ENCODE results near the gene SRRM4.
"Not testable (repeated sequence)": the region's sequence is repeated elsewhere in the genome, so short reads cannot be mapped to it uniquely, and the experiment has no call there.

SRRM4 gene

DNA sequence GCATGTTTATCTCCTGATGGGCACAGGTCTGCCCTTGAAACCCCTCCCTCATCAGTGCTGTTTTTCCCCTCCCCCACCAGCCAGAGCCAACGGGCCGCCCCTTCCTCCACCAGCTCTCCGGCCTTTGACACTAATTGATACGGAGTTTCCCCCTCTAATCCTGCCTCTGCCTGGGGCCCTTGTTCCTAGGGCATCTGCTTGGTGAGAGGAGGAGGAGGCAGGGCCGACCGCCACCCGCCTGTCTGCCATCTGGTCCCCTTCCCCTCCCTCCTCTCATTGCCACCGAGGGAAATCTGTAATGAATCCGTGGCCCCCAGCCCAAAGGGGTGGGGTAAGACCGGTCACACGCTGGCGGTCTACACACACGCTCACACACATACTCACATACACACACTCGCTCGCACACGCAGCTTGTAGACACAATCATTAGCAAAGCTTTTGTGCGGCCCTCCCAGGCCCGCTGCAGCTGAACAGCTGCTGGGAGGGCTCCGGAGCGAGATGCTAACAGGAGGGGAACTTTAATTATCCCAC, 27.4 kb downstream of the SRRM4 start:
- no peak for DNase-seq

DNA sequence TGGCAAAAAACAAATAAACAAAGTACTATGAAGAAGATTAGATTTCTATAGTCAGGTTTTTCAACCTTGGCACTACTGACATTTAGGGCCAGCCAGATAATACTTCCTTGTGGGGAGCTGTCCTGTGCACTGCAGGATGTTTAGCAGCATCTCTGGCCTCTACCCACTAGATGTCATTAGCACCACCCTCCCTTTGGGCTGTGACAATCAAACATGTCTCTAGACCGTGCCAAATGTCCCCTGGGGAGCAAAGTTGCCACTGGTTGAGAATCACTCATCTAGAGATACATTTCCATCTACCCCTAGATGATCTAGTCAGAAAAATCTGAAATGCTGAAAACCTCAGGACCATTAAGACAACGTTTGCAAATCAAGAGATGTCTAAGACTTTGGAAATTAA, 29.9 kb downstream of the SRRM4 start:
- no peak for DNase-seq

DNA sequence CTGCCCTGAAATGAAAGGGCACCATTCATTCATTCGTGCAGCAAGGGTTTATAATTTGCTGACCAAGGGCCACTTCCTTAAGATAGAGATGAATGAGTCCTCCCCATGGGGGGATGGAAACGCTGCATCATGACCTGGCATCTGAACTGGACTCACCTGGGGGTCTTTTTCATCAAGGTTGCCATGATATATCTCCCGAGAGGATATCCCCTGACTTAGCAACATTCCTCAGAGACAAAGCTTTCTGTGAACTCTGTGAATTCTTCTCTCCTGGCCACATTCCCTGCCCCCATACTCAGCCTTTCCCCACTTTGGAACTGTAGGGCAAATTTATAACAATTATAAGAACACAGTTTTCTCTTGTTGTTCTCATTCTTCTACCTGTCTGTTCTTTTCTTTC, 30.8 kb downstream of the SRRM4 start:
- no peak for DNase-seq

DNA sequence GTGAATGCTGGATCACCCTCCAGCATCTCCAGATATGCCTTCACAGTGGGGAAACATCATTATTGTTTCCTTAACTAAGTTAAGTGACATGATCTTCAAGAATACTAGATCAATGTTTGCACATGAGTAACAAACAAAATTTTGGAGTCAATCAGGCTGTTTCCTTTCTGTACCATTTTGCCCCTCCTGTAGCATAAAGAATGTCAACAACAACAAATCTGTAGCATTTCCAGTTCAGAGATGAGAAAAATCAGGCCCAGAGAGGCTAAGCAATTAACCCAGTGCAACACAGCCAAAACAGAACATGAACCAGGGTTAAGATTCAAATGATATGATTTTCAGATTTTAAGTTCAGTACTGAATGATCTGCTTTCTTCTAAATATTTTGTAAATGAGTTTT, 31.7 kb downstream of the SRRM4 start:
- DNase-seq = no peak

DNA sequence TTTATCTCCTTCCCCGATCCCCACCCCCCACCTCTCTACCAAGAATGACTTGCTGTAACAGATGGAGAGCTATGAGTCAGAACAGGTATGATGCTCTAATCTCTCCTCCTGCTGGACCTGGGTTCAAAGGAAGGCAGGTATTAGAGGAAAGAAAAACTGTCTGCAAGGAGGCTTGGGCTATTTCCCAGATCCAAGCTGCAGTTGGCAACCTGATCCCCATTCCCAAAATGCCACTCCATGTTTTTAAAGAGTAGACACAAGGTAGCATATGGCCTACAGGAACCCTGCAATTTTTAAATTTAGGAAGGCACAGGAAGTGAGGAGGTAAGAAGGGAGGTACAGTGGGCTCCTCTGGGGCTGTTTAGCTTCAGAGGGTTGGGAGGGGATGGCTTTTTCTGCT, 33.0 kb downstream of the SRRM4 start:
- DNase-seq = no peak

DNA sequence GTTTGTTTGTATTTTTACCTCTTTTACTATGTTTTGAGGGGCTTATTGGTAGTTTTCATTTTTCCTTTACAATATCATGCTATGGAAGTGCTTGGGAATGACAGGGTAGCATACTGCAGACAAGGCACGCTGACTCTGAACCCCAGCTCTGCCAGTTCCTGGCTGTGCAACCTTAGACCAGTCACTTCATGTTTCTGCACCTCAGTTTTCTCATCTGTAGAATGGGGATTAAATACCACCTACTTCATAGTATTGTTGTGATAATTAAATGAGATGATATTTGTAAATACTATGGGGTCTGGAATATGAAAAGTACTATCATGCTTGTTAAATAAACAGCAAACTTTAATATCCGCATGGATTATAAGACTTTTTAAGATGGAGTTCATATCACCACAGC, 35.4 kb downstream of the SRRM4 start:
- DNase-seq = no peak

DNA sequence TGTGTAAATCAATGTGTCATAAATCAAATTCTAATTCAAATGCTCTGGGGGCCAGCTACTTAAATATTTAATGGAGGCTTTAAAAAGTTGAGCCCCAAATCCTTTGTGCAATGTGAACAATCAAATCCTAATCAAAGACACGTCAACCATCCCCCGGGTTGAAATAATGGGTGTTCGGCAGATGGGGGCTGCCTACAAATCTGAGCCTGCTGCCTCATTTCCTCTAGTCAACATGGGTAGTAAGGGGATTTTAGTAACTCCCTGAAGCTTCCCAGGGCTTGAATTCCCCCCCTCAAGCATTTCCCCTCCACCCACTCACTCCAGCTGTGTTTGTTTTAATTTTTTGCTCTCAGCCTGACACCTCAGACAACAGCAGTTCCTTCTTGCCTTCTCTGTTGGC, 37.8 kb downstream of the SRRM4 start:
- DNase-seq = no peak

DNA sequence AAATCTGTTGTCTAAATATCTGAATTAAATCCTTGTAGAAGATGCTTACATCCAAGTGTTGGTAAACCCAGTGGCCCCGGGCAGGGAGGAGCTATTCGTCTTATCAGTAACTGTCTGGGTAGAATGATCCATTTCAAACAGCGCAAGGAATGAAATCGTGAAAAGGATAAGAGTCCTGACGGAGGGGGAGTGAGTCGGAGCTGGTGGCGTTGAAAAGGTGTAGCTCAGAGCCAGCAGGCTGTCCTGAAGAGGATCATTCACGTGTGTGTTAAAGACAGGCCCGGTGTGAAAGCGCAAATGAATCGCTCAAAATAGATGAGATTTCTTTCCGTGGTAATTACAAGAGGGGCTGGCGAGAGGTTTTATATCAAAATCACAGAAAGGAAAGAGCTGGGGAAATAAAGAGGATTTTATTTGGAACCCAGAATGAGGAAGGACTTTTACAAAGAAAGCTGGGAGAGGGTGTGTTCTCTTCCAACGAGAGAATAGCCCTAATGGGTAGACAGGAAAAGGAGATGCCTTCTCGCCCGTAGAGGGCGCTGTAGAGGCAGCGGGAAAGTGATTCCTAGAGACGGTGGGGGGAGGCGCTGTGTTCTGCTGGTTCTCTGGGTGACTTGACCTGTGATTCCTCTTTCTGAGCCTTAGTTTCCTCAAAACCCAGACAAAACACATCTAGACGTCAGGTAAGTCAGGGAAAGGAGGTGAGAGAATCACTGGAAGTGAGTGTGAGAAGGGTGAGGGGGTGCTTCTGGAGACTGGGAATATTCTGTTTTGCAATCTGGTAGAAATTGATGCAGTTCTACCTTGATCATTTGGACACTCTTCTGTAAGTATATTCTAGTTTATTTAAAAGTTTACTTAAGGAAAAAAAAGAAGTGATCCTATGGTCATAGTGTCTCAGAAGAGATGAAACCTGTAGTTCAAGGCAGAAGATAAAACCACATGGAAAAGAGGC, 39.3 kb downstream of the SRRM4 start:
- DNase-seq = no peak

DNA sequence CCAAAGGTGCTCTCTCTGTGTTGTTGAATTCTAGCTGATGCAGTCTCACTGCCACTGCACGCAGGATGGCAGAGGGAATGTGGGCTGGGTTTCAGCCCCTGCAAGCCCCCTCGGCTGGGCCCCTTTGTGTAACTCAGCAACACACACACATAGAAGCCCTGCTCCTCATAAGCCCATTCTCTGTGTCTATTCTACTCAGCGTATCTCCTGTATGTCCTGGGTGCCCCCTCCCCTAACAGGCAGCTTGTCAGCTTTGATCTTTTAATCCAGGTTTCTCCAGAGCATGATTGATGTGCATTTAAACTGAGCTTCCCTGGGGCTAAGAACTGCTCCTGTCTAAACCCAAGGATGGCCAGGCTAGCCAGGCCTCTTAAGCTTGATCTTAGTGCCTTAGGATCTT, 43.0 kb downstream of the SRRM4 start:
- no peak for DNase-seq

DNA sequence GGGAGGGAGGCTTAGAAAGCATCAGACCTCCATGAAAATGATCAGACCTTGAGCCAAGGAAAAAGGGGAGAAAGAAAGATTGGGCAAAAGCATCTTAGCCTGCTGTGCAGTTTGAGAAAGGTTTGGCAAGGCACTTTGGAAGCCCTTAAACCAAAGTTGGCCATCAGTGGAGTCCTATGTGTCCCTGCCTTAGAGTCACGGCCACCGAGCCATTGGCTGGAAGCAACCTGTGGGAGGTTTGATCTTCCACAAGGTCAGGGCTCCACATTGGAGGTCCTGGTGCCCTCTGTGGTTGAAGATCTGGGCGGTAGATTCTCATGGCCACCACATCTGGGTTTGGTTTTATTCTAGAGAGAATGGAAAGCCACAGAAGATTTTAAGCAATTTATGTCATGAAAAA, 44.4 kb downstream of the SRRM4 start:
- no peak for DNase-seq

DNA sequence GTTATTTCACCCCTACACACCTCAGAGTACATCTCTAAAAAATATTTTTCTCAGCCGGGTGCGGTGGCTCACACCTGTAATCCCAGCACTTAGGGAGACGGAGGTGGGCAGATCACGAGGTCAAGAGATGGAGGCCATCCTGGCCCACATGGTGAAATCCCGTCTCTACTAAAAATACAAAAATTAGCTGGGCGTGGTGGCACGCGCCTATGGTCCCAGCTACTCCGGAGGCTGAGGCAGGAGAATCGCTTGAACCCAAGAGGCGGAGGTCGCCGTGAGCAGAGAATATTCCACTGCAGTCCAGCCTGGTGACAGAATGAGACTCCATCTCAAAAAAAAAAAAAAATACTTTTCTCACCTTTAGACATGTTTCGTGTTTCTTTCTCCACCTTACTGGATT, 52.0 kb downstream of the SRRM4 start:
- DNase-seq = not testable (repeated sequence)

DNA sequence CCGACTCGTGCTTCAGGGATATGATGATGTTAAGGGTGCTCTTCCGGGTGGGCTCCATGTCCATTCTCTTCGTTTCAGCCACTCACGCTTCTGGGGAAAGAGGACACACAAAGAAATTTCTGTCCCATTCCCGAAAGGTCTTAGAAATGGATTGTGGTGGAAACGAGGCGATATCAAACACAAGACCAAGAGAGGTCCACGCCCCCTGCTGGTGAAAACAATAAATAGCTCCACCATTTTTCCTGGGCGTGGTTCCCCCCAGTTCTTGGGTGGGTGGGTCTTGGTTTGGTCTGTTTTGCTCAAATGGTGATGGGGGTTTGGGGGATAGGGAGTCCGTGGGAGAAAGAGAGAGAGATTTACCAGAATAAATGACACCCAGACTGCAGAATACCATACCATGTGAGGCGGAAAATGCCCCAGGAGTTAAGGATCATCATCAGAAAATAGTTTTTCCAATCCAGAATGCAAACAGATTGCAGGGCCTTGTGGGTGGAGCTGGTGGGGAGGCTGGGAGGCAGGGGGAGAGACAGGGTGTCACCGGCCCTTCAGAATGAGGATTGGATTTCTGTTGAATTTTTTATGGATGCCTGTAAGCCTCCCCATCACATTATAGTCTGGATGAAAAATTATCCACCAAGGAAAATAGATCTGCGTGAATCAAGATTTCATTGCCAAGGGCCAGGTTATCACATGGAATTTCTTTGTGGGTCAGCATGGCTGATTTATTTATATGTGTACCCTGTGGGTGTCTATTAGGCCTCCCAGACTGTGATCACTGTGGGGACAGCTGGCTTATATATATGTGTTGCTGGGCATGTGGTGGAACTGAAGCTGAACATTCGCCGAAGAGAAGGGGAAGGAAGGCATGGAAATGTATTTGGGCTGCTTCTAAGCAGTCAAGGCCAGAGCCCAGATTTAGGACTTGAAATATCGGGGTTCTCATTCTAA, 55.8 kb downstream of the SRRM4 start:
- no peak for DNase-seq

DNA sequence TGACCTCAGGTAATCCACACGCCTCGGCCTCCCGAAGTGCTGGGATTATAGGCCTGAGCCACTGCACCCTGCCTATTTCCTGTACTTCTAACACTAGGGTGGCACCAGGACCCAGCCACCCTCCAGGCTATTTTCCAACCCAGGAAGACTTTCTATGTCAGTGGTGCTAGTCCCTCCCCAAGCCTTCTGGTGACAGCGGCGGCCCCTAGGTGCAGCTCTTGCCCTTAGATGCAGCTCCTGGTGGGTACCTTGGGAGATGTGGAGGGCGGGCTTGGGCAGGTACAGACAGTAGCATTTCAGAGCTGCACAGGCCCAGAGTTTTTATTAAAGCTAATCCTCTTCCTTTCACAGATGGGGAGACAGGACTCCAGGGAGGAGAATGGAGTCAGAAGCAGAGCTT, 62.8 kb downstream of the SRRM4 start:
- no peak for DNase-seq

DNA sequence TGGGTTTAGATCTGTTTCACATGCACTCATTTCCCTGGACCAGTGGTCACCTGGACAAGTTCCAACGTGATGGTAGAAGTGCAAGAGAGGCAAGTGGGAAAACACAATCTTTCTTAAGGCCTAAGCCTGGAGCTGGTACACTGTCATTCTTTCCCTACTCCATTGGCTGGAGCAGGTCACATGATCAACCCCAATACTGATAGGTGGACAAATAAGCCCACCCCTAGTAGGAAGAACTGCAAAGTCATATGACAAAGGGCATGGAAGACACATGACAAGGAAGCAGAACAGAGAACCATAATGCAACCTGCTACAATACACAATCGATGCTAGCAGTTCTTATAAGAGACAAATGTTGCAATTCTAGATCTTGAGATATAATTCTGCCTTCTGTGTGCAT, 66.3 kb downstream of the SRRM4 start:
- no peak for DNase-seq

DNA sequence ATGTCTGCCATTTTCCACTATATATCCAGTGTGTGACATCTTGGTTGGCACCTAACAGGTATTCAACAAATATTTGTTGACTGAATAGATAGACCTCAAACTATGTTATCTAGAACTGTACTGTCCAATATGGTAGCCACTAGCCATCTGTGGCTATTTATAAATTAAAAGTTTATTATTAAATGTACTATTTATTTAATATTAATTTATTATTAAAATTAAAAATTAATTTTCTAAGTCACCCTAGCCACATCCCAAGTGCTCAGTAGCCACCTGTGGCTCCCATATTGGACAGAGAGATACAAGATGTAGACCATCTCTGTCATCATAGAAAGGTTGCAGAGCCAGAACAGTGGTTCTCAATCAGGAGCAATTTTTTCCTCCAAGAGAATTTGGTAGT, 69.3 kb downstream of the SRRM4 start:
- no peak for DNase-seq

DNA sequence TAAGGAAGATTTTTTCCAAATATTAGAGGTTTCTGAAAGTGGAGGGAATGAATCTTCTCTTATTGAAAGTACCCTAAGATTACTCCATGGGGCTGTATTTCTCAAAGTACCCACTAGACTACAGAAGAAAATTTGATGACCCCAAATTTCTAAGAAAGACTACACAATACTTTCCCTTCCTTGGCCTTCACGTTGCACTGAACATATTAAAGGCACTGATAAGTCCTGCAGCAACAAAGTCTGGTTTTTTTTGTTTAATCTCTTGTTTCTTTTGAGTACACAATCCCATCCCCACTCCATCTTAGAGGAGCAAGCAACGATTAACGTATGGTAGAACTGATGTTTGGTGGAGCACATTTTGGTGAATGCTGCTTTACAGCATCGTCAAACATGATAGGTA, 70.1 kb downstream of the SRRM4 start:
- DNase-seq = no peak

DNA sequence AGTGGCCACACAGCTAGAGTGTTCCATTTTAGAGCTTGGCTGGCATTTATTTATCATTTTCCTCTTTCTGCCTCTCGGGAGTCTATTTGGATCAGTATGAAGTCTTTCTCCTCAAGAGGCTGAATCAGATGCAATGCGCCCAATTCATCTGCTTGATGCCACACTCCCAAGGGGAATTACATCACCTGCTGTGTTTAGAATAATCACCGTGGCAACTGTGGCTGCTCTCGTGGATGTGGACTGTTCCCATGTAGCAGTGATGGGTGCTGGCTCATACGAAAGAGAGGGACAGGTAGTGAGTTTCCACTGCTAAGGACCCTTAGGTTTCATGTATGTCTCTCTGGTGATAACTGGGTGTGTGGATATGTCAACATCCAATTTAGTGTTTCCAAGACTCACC, 70.7 kb downstream of the SRRM4 start:
- DNase-seq = no peak

DNA sequence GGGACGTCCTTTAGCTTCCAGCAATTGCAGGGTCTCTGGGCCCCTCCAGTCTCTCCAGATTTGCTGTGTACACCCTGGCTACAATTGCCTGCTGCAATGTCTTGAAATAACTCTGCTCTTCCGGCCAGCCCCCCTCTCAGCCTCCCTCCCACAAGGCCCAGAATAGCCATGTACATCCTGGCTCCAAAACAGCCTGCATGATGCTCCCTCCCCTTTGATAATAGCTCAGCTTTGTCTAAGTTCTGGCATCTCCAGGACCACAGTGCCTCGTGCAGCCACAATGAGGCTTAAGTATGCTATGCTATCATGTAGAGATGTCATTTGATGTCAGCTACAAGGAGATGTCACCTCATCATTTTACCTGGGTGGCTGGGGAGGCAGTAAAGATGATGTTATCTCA, 74.6 kb downstream of the SRRM4 start:
- DNase-seq = no peak

DNA sequence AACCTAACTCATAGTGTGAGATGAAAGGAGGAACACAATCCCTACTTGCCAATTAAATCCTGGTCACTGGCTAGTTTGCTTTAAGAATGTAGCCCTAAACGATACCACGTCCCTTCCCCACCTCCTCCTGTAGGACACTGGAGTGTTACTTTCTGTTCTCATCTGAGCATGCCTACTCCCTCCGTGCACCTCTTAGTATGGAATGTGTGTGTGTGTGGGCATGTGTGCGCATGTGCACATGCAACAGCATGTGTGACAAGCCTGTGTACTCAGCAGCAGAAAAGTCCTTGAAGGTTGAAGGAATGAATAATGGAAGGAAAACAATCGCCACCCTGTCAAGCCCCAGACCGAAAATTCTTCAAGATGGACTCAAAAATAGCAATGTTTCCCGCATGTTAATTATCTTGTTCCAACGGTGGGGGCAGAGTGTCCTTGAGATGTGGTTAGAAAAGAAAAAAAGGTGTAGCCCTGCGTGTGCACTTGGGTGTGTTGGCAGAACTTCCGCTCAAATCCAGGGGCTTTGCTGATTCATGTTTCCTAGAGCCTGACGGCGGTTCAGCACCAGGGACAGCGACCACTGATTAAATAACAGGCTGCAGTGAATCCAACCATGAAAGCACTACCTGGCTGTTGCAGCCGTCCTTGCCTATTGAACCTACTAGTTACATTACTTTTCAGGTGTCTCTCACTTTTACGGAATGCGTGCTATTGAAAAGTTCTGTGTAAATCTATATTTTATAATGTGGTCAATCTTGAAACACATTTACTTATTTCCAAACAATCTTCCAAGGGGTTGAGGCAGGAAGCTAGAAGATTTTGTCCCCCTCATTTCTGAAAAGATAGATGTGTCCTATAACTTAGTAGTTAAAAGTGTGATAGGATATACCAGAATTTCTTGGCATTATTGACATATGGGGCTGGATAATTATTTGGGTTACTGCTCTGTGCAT, 79.8 kb downstream of the SRRM4 start:
- no peak for DNase-seq

DNA sequence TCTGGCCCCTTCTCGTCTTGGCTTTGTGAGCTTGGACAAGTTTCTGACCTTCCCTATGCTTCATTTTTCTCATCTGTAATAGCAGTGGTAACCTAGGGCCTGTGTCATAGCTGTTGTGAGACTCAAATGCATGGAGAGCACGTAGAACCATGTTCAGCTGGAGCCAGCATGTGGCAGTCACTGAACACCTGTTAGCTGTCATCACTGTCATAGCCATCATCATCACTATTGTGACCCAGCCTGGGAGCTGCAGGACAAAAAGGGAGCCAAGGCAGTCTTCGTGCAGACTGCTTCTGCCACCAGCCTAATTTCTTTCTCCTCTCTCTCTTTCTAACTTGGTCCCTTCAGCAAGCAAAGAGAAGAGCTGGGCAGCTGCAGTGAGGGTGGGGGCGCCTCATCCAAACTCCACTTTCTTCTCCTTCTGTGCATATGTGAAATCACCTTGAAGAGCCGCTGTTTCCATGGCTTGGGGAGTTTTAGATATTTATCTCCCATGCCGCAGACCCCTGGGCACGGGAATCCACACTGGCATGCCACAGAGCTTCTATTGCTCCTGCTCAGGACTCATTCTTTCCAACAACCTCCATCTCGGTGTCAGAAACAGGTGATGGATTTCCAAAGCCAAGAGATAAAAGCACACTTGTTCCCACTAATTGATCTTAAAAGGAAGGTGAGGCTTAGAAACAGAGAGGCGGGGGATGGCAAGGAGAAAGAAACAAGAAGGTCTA, 87.0 kb downstream of the SRRM4 start:
- DNase-seq = no peak

DNA sequence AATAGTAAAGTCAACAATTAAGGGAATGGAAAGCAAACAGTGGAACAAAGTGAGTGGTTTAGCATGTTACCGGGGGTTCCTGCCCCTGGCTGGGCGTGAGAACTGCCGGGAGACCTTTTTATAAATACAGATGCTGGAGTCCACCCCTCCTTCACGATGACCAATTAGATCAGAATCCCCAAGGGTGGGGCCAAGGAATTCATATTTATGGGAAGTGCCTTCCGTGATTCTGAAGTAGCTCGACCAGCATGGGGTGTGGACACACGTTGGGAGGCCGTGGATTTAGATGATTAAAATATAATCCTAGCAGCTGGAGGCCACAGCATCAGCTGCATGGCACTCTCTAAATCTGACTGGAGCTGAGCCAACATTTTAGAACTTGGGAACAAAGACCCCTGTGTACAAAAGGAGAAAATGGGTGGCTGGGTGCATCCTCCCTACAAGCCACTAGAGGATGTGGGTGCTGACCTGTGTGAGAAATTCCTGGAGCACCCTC, 87.9 kb downstream of the SRRM4 start:
- DNase-seq = no peak

DNA sequence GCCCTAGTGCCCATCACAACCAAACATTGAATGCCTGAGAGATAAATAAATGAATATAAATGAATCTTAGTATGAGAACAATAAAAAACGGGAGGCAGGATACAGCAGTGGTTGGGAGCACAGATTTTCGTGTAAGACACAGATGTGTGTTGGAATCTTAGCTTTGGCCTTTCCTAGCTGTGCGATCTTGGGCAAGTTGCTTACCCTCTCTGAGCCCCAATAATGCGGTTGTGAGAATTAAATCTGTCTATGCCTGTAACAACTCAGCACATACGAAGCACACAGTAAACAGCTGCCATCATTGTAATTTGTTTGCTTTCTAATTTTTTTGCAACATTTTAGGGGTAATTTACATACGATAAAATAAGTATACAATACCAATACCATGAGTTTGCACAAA, 89.8 kb downstream of the SRRM4 start:
- no peak for DNase-seq
